Brain microvascular endothelial cell (primary cell): ENCODE data around the gene TTC39A.

Source experiments
- DNase-seq: peaks from one replicate; pipeline ENCODE4 v3.0.0-alpha.2; 2020
- H3K27ac ChIP-seq: fragments of 250-450 bp; sonication (Bioruptor Pico); 2 replicates; pipeline ENCODE4 v1.5.1; 2020; ENCODE audit warnings: mild to moderate bottlenecking, moderate library complexity
- H3K27me3 ChIP-seq: fragments of 250-450 bp; sonication (Bioruptor Pico); replicated peaks from 2 replicates; pipeline ENCODE4 v1.5.1; 2020; ENCODE audit warnings: mild to moderate bottlenecking
- H3K36me3 ChIP-seq: fragments of 250-450 bp; sonication (Bioruptor Pico); replicated peaks from 2 replicates; pipeline ENCODE4 v1.5.1; 2020; ENCODE audit warnings: mild to moderate bottlenecking
- H3K4me3 ChIP-seq: 2 replicates; pipeline ENCODE4 v1.5.1; 2011; ENCODE audit warnings: low read depth, mild to moderate bottlenecking, control low read depth, low read length, moderate library complexity
- CTCF ChIP-seq: IDR thresholded peaks from 2 replicates; pipeline ENCODE4 v1.5.1; 2011; ENCODE audit warnings: low read depth, mild to moderate bottlenecking, moderate library complexity, low read length, control low read depth, inconsistent platforms; ENCODE audit errors: missing control alignments
- in situ Hi-C: cut with HindIII; loops from 2 replicates; pipeline ENCODE4 v1.10.0; 2017; ENCODE audit warnings: low sequenced_read_pairs, low pct_ligation_motif_present

Gene TTC39A

GRCh38 chr1:51249445-51249844, 80.9 kb downstream of the TTC39A start:
- no peak for DNase-seq
- H3K36me3 ChIP-seq, result no peaks in the 10 kb centered on the region
- in situ Hi-C loops, result no loop called here
- no peak overlapping the region for H3K27ac ChIP-seq
- no peaks in the 10 kb centered on the region for H3K27me3 ChIP-seq
- TF ChIP-seq CTCF, result no peak
- no peak overlapping the region for H3K4me3 ChIP-seq

GRCh38 chr1:51247499-51247898, 82.9 kb downstream of the TTC39A start:
- no peak overlapping the region for H3K27ac ChIP-seq
- in situ Hi-C loops, result no loop called here
- H3K4me3 ChIP-seq, result no peak overlapping the region
- no peaks in the 10 kb centered on the region for H3K27me3 ChIP-seq
- no peaks in the 10 kb centered on the region for H3K36me3 ChIP-seq
- no peak for TF ChIP-seq CTCF
- no peak for DNase-seq

- in situ Hi-C loops, result no loop called here
- H3K27me3 ChIP-seq, result no peaks in the 10 kb centered on the region
- no peaks in the 10 kb centered on the region for H3K36me3 ChIP-seq
- no peak overlapping the region for H3K27ac ChIP-seq
- no peak for DNase-seq
- H3K4me3 ChIP-seq, result no peak overlapping the region
- no peak for TF ChIP-seq CTCF
These were observed 83.3 kb downstream of the TTC39A start for GRCh38 chr1:51247022-51247421.

GRCh38 chr1:51242546-51242945, 87.8 kb downstream of the TTC39A start:
- in situ Hi-C loops, result no loop called here
- Histone ChIP-seq H3K27me3 (no peaks in the 10 kb centered on the region), H3K4me3 (no peak overlapping the region), H3K27ac (no peak overlapping the region), H3K36me3 (no peaks in the 10 kb centered on the region)
- TF ChIP-seq CTCF, result no peak
- DNase-seq, result no peak

- H3K27me3 ChIP-seq, result no peaks in the 10 kb centered on the region
- in situ Hi-C loops, result no loop called here
- TF ChIP-seq CTCF, result no peak
- peaks cover 2% of the 10 kb centered on the region for H3K36me3 ChIP-seq
- no peak overlapping the region for H3K4me3 ChIP-seq
- no peak overlapping the region for H3K27ac ChIP-seq
- no peak for DNase-seq
These were observed 89.2 kb downstream of the TTC39A start for GRCh38 chr1:51241119-51241518.

GRCh38 chr1:51240084-51240483, 90.3 kb downstream of the TTC39A start:
- H3K36me3 ChIP-seq, result peaks cover 2% of the 10 kb centered on the region
- no peaks in the 10 kb centered on the region for H3K27me3 ChIP-seq
- no peak for DNase-seq
- TF ChIP-seq CTCF, result no peak
- H3K4me3 ChIP-seq, result no peak overlapping the region
- in situ Hi-C loops, result no loop called here
- H3K27ac ChIP-seq, result no peak overlapping the region
